HCT116 (cell line): Measurements from ENCODE around the gene APBB2. TPM values are rescaled to one million over a fixed set of nuclear protein-coding genes. Genes with fewer than 3 reads are reported as not detected.

Experiments used
- ATAC-seq: fragments of 200-7000 bp; cut with Tn5 transposase; 2 replicates; pipeline ENCODE4 v1.9.1; 2020; ENCODE audit warnings: mild to moderate bottlenecking, moderate library complexity
- BruUV-seq: library from RNA; stranded (reverse); fragments of 400-500 nt; replicated peaks from 2 replicates; lab custom pipeline; 2021; lab: Mats Ljungman, UMichigan
- CTCF ChIA-PET: fragments of 300-600 bp; sonication (Branson Sonifier 250); formaldehyde crosslinking; loops from one replicate; lab custom pipeline; 2021; ENCODE audit warnings: antibody characterized with exemption; lab: Charles Lee
- POLR2A ChIA-PET: fragments of 300-600, 350-600 bp; sonication (Branson Sonifier 250); formaldehyde crosslinking; loops from one replicate; lab custom pipeline; 2021; ENCODE audit warnings: antibody characterized with exemption; lab: Charles Lee
- RAD21 ChIA-PET, 2 experiments: fragments of 300-600 bp; sonication (Branson Sonifier 250); formaldehyde crosslinking; loops; one replicate each; lab custom pipeline; 2023; ENCODE audit warnings: low total read pairs in 2 of 2; ENCODE audit not compliant: uncharacterized antibody in 2 of 2, unreplicated experiment in 2 of 2, low non-redundant PET in 1 of 2; lab: Charles Lee
- DNase-seq: peaks from one replicate; pipeline ENCODE4 v3.0.0-alpha.2; 2010; ENCODE audit warnings: low read depth, low spot score
- H2AFZ ChIP-seq: fragments of 200-600 bp; shearing (Covaris generic), sonication (generic); 2 replicates; pipeline ENCODE4 v1.6.1; 2017; ENCODE audit warnings: low read depth, mixed run types, mixed read lengths, antibody characterized with exemption, low read length; ENCODE audit not compliant: poor library complexity, severe bottlenecking
- H3K27ac ChIP-seq: 2 replicates; pipeline ENCODE4 v1.5.1; 2012; ENCODE audit warnings: low read depth, low read length
- H3K27me3 ChIP-seq: fragments of 200-600 bp; sonication (generic); 2 replicates; pipeline ENCODE4 v1.6.1; 2016; ENCODE audit warnings: mixed run types, low read length, mixed read lengths; ENCODE audit not compliant: insufficient read depth
- H3K36me3 ChIP-seq, 2 experiments: fragments of 200-500 bp in 1 of 2; fragments of 200-600 bp in 1 of 2; sonication (Bioruptor generic) in 1 of 2; sonication (generic) in 1 of 2; 2 replicates each; pipeline versions ENCODE4 v1.5.1 to v1.6.1; 2014 to 2016; ENCODE audit warnings: low read length in 2 of 2, inconsistent platforms in 1 of 2, mixed read lengths in 1 of 2, mixed run types in 1 of 2; ENCODE audit not compliant: insufficient read depth in 2 of 2, control insufficient read depth in 1 of 2
- H3K4me1 ChIP-seq, 2 experiments: fragments of 200-600 bp in 1 of 2; sonication (generic) in 1 of 2; 2 replicates each; pipeline versions ENCODE4 v1.5.1 to v1.6.1; 2012 to 2017; ENCODE audit warnings: low read length in 2 of 2, inconsistent platforms in 1 of 2, mild to moderate bottlenecking in 1 of 2, mixed read lengths in 1 of 2, mixed run types in 1 of 2, moderate library complexity in 1 of 2; ENCODE audit not compliant: insufficient read depth in 2 of 2, control insufficient read depth in 1 of 2
- H3K4me2 ChIP-seq: fragments of 200-600 bp; sonication (generic); 2 replicates; pipeline ENCODE4 v1.6.1; 2017; ENCODE audit warnings: mixed run types, low read length, mixed read lengths
- H3K4me3 ChIP-seq, 2 experiments: fragments of 200-600 bp in 1 of 2; sonication (generic) in 1 of 2; replicated peaks in 1 of 2; 2 replicates each; pipeline ENCODE4 v1.5.1; 2011 to 2016; ENCODE audit warnings: low read length in 2 of 2, control low read depth in 1 of 2, low read depth in 1 of 2, mild to moderate bottlenecking in 1 of 2, mixed read lengths in 1 of 2, mixed run types in 1 of 2
- H3K79me2 ChIP-seq: fragments of 200-600 bp; sonication (generic); 2 replicates; pipeline ENCODE4 v1.6.1; 2017; ENCODE audit warnings: mild to moderate bottlenecking, mixed run types, low read length, moderate library complexity, mixed read lengths; ENCODE audit not compliant: insufficient read depth
- H3K9ac ChIP-seq: fragments of 200-600 bp; sonication (generic); 2 replicates; pipeline ENCODE4 v1.6.1; 2016; ENCODE audit warnings: low read length, mixed read lengths
- H3K9me2 ChIP-seq: fragments of 200-600 bp; sonication (generic), shearing (Covaris generic); 2 replicates; pipeline ENCODE4 v1.6.1; 2017; ENCODE audit warnings: mixed run types, mild to moderate bottlenecking, moderate library complexity; ENCODE audit not compliant: insufficient read depth
- H3K9me3 ChIP-seq, 2 experiments: fragments of 200-500 bp in 1 of 2; fragments of 200-600 bp in 1 of 2; sonication (Bioruptor generic) in 1 of 2; sonication (generic) in 1 of 2; 2 replicates each; pipeline ENCODE4 v1.6.1; 2014 to 2017; ENCODE audit warnings: low read length in 2 of 2, mixed read lengths in 2 of 2, inconsistent platforms in 1 of 2, low read depth in 1 of 2, mild to moderate bottlenecking in 1 of 2, mixed run types in 1 of 2, moderate library complexity in 1 of 2; ENCODE audit not compliant: control insufficient read depth in 1 of 2, insufficient read depth in 1 of 2
- H4K20me1 ChIP-seq: fragments of 200-600 bp; sonication (generic), shearing (Covaris generic); 2 replicates; pipeline ENCODE4 v1.6.1; 2017; ENCODE audit warnings: mixed run types, mild to moderate bottlenecking, moderate library complexity; ENCODE audit not compliant: insufficient read depth
- CBX3 ChIP-seq: IDR thresholded peaks from 2 replicates; pipeline ENCODE4 v1.6.1; 2012; ENCODE audit warnings: low read depth
- CEBPB ChIP-seq: IDR thresholded peaks from 2 replicates; pipeline ENCODE4 v1.6.1; 2012; ENCODE audit warnings: low read depth
- EGR1 ChIP-seq: IDR thresholded peaks from 2 replicates; pipeline ENCODE4 v1.6.1; 2012; ENCODE audit warnings: low read depth
- ELF1 ChIP-seq: IDR thresholded peaks from 2 replicates; pipeline ENCODE4 v1.6.1; 2012; ENCODE audit warnings: low read depth, borderline replicate concordance
- EZH2phosphoT487 ChIP-seq: fragments of 200-600 bp; IDR thresholded peaks from 2 replicates; pipeline ENCODE4 v1.6.1; 2018; ENCODE audit warnings: antibody characterized with exemption, borderline replicate concordance
- FOSL1 ChIP-seq: IDR thresholded peaks from 2 replicates; pipeline ENCODE4 v1.6.1; 2012; ENCODE audit warnings: low read depth
- JUND ChIP-seq: IDR thresholded peaks from 2 replicates; pipeline ENCODE4 v1.6.1; 2012
- POLR2A ChIP-seq: IDR thresholded peaks from 2 replicates; pipeline ENCODE4 v1.7.0; 2011; ENCODE audit warnings: borderline replicate concordance; ENCODE audit not compliant: insufficient read depth, insufficient read length; ENCODE audit errors: extremely low read depth
- POLR2AphosphoS5 ChIP-seq: IDR thresholded peaks from 2 replicates; pipeline ENCODE4 v1.6.1; 2011; ENCODE audit warnings: mild to moderate bottlenecking, low read depth, low read length, moderate library complexity
- RAD21 ChIP-seq: IDR thresholded peaks from 2 replicates; pipeline ENCODE4 v1.6.1; 2012; ENCODE audit warnings: low read depth, mild to moderate bottlenecking
- SP1 ChIP-seq: IDR thresholded peaks from 2 replicates; pipeline ENCODE4 v1.6.1; 2012; ENCODE audit warnings: low read depth
- TCF7L2 ChIP-seq: IDR thresholded peaks from 2 replicates; pipeline ENCODE4 v1.7.0; 2011; ENCODE audit warnings: borderline replicate concordance, inconsistent platforms; ENCODE audit not compliant: insufficient read depth, insufficient read length; ENCODE audit errors: extremely low read depth
- YY1 ChIP-seq: IDR thresholded peaks from 2 replicates; pipeline ENCODE4 v1.6.1; 2011; ENCODE audit warnings: low read length, low read depth, moderate library complexity, mild to moderate bottlenecking; ENCODE audit not compliant: insufficient replicate concordance; ENCODE audit errors: extremely low read depth
- ZFX ChIP-seq: fragments of 450-650 bp; IDR thresholded peaks from 2 replicates; pipeline ENCODE4 v1.6.1; 2017
- ZNF274 ChIP-seq: fragments of 200-500 bp; sonication (Bioruptor generic); IDR thresholded peaks from 2 replicates; pipeline ENCODE4 v1.6.1; 2014; ENCODE audit warnings: mild to moderate bottlenecking, low read depth, low read length, inconsistent platforms
- intact Hi-C: fragments of 100-400 bp; cut with micrococcal nuclease; formaldehyde crosslinking; loops from 2 replicates; pipeline ENCODE4 v1.10.0; 2022
- total RNA-seq: library from RNA; stranded (reverse); gene quantifications from one replicate; pipeline ENCODE4 v1.2.1, GENCODE V29; 2021; ENCODE audit not compliant: unreplicated experiment
- TF ChIP-seq, protein P1 (sequence below): IDR thresholded peaks from 2 replicates; pipeline ENCODE4 v1.6.1; 2012
- TF ChIP-seq, protein P2 (sequence below): IDR thresholded peaks from 2 replicates; pipeline ENCODE4 v1.6.1; 2011; ENCODE audit warnings: mild to moderate bottlenecking, low read length, moderate library complexity; ENCODE audit not compliant: insufficient replicate concordance; ENCODE audit errors: extremely low read depth
- TF ChIP-seq, protein P3 (sequence below), 3 experiments: fragments of 200-600 bp in 1 of 3; sonication (generic) in 1 of 3; IDR thresholded peaks in 2 of 3; conservative IDR thresholded peaks in 1 of 3; 2 replicates each; pipeline ENCODE4 v1.5.1; 2012 to 2017; ENCODE audit warnings: low read depth in 2 of 3, low read length in 2 of 3, antibody characterized with exemption in 1 of 3, borderline replicate concordance in 1 of 3, control low read depth in 1 of 3, mild to moderate bottlenecking in 1 of 3, mixed read lengths in 1 of 3, mixed run types in 1 of 3, moderate library complexity in 1 of 3; ENCODE audit not compliant: insufficient read depth in 1 of 3

APBB2 gene
- total RNA-seq, 1 experiment from 2014 or later = 72.5 TPM

DNA sequence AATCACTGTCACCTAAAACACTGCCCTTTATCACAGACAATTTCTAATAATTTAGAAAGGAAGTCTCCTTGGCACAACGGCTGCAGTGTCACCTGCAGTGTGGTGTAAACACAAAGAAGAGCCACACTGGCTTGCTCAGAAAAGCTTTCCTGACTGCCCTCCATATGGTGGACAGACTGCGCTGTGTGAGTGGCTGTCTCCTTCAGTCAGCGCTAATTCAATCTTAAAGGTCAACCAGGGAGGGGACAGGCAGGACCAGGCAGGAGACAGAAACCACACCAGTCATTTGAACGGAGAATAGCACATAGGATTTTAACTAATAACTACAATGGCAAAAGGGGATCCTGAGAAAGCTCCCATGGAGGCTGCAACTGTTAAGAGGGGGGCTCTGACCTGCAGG, 332.5 kb downstream of the APBB2 start:
- POLR2A ChIA-PET = no interaction called here
- no peak for TF ChIP-seq POLR2AphosphoS5
- no peak for TF ChIP-seq ZFX
- no peak for TF ChIP-seq FOSL1
- TF ChIP-seq SP1 = no peak
- TF ChIP-seq ZNF274 = no peak
- no peak for TF ChIP-seq POLR2A
- TF ChIP-seq CEBPB = no peak
- TF ChIP-seq YY1 = no peak
- TF ChIP-seq JUND = no peak
- TF ChIP-seq, protein P1, sequence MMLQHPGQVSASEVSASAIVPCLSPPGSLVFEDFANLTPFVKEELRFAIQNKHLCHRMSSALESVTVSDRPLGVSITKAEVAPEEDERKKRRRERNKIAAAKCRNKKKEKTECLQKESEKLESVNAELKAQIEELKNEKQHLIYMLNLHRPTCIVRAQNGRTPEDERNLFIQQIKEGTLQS = no peak
- no peak for TF ChIP-seq ELF1
- TF ChIP-seq, protein P2, sequence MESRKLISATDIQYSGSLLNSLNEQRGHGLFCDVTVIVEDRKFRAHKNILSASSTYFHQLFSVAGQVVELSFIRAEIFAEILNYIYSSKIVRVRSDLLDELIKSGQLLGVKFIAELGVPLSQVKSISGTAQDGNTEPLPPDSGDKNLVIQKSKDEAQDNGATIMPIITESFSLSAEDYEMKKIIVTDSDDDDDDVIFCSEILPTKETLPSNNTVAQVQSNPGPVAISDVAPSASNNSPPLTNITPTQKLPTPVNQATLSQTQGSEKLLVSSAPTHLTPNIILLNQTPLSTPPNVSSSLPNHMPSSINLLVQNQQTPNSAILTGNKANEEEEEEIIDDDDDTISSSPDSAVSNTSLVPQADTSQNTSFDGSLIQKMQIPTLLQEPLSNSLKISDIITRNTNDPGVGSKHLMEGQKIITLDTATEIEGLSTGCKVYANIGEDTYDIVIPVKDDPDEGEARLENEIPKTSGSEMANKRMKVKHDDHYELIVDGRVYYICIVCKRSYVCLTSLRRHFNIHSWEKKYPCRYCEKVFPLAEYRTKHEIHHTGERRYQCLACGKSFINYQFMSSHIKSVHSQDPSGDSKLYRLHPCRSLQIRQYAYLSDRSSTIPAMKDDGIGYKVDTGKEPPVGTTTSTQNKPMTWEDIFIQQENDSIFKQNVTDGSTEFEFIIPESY = no peak
- TF ChIP-seq, protein P3, sequence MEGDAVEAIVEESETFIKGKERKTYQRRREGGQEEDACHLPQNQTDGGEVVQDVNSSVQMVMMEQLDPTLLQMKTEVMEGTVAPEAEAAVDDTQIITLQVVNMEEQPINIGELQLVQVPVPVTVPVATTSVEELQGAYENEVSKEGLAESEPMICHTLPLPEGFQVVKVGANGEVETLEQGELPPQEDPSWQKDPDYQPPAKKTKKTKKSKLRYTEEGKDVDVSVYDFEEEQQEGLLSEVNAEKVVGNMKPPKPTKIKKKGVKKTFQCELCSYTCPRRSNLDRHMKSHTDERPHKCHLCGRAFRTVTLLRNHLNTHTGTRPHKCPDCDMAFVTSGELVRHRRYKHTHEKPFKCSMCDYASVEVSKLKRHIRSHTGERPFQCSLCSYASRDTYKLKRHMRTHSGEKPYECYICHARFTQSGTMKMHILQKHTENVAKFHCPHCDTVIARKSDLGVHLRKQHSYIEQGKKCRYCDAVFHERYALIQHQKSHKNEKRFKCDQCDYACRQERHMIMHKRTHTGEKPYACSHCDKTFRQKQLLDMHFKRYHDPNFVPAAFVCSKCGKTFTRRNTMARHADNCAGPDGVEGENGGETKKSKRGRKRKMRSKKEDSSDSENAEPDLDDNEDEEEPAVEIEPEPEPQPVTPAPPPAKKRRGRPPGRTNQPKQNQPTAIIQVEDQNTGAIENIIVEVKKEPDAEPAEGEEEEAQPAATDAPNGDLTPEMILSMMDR (IDR thresholded peaks at IDR 0.05 in 2 of 3, conservative IDR thresholded peaks at IDR 0.05 in 1 of 3; ENCODE audit: borderline replicate concordance in 1 of 3, insufficient read depth in 1 of 3, low read depth in 2 of 3, low read length in 2 of 3) = no peak
- no peak for TF ChIP-seq TCF7L2
- no peak for TF ChIP-seq EZH2phosphoT487
- no peak for TF ChIP-seq EGR1
- TF ChIP-seq CBX3 = no peak
- no peak for TF ChIP-seq RAD21
- TF ChIP-seq, all 23 proteins: peak for 0
- Histone ChIP-seq H3K4me2 (no peak overlapping the region), H3K9ac (no peak overlapping the region), H2AFZ (no peak overlapping the region), H3K9me3 (no peaks in the 10 kb centered on the region), H4K20me1 (no peaks in the 10 kb centered on the region), H3K36me3 (no peaks in the 10 kb centered on the region), H3K9me2 (no peaks in the 10 kb centered on the region), H3K4me3 (no peak overlapping the region), H3K27me3 (no peaks in the 10 kb centered on the region), H3K79me2 (no peaks in the 10 kb centered on the region), H3K4me1 (no peaks in the 10 kb centered on the region), H3K27ac (no peak overlapping the region)
- CTCF ChIA-PET = no interaction called here
- RAD21 ChIA-PET = no interaction called here
- no peak for ATAC-seq
- BruUV-seq = no TSS peak
- no peak for DNase-seq
- intact Hi-C loops = no loop called here
